GM23338 (cell line): Measurements from ENCODE around the gene LARP7. TPM values are rescaled to one million over a fixed set of nuclear protein-coding genes. Genes with fewer than 3 reads are reported as not detected.

Source experiments
- ATAC-seq: fragments of 200-7000 bp; cut with Tn5 transposase; 3 replicates; pipeline ENCODE4 v1.9.1; 2020
- DNase-seq: peaks from one replicate; pipeline ENCODE4 v3.0.0-alpha.2; 2015; ENCODE audit warnings: low spot score
- H2AFZ ChIP-seq: fragments of 200-600 bp; sonication (generic); 2 replicates; pipeline ENCODE4 v1.8.0; 2016; ENCODE audit warnings: antibody characterized with exemption, mild to moderate bottlenecking, moderate library complexity
- H3F3A ChIP-seq: fragments of 200-600 bp; sonication (generic); replicated peaks from 2 replicates; pipeline ENCODE4 v1.8.0; 2017; ENCODE audit warnings: antibody characterized with exemption, mixed run types, low read depth
- H3K27ac ChIP-seq: fragments of 200-600 bp; sonication (generic); 2 replicates; pipeline ENCODE4 v1.6.1; 2016; ENCODE audit warnings: low read depth
- H3K27me3 ChIP-seq: fragments of 200-600 bp; sonication (generic); 2 replicates; pipeline ENCODE4 v1.8.0; 2016; ENCODE audit warnings: mild to moderate bottlenecking, mixed run types, moderate library complexity; ENCODE audit not compliant: insufficient read depth
- H3K36me3 ChIP-seq: fragments of 200-600 bp; sonication (generic); 2 replicates; pipeline ENCODE4 v1.8.0; 2016; ENCODE audit warnings: mild to moderate bottlenecking; ENCODE audit not compliant: insufficient read depth
- H3K4me1 ChIP-seq: fragments of 200-600 bp; sonication (generic); 2 replicates; pipeline ENCODE4 v1.8.0; 2016; ENCODE audit warnings: mild to moderate bottlenecking, moderate library complexity; ENCODE audit not compliant: insufficient read depth
- H3K4me2 ChIP-seq: fragments of 200-600 bp; sonication (generic); 2 replicates; pipeline ENCODE4 v1.7.1; 2017; ENCODE audit warnings: mixed run types
- H3K4me3 ChIP-seq: fragments of 200-600 bp; sonication (generic); 2 replicates; pipeline ENCODE4 v1.6.1; 2016; ENCODE audit warnings: mixed run types
- H3K79me2 ChIP-seq: fragments of 200-600 bp; sonication (generic); replicated peaks from 2 replicates; pipeline ENCODE4 v1.8.0; 2017; ENCODE audit warnings: mild to moderate bottlenecking; ENCODE audit not compliant: insufficient read depth
- H3K9me2 ChIP-seq: fragments of 200-600 bp; sonication (generic); 2 replicates; pipeline ENCODE4 v1.8.0; 2017; ENCODE audit not compliant: insufficient read depth
- H4K20me1 ChIP-seq: fragments of 200-600 bp; sonication (generic); replicated peaks from 2 replicates; pipeline ENCODE4 v1.8.0; 2017; ENCODE audit warnings: mild to moderate bottlenecking; ENCODE audit not compliant: insufficient read depth
- H3K27ac Mint-ChIP-seq: 2 replicates; pipeline ENCODE4 v1.8.0; 2020; ENCODE audit warnings: inconsistent platforms, mild to moderate bottlenecking, moderate library complexity, mixed read lengths
- H3K27me3 Mint-ChIP-seq: 3 replicates; pipeline ENCODE4 v1.8.0; 2022; ENCODE audit warnings: low read depth, mild to moderate bottlenecking, moderate library complexity, mixed read lengths, inconsistent platforms; ENCODE audit not compliant: insufficient read depth, poor library complexity
- H3K36me3 Mint-ChIP-seq: 3 replicates; pipeline ENCODE4 v1.8.0; 2021; ENCODE audit warnings: low read depth, mild to moderate bottlenecking, inconsistent platforms, moderate library complexity, mixed read lengths
- H3K4me1 Mint-ChIP-seq: 3 replicates; pipeline ENCODE4 v1.8.0; 2020; ENCODE audit warnings: mild to moderate bottlenecking, inconsistent platforms, mixed read lengths
- H3K4me3 Mint-ChIP-seq: 3 replicates; pipeline ENCODE4 v1.8.0; 2021; ENCODE audit warnings: moderate library complexity, mild to moderate bottlenecking, inconsistent platforms, mixed read lengths
- H3K9me3 Mint-ChIP-seq: 3 replicates; pipeline ENCODE4 v1.8.0; 2020; ENCODE audit warnings: moderate library complexity, mild to moderate bottlenecking, inconsistent platforms, mixed read lengths
- CREB1 ChIP-seq: fragments of 250-450 bp; sonication (Bioruptor Pico); IDR thresholded peaks from 2 replicates; pipeline ENCODE4 v1.5.0; 2020; ENCODE audit warnings: low read depth, mild to moderate bottlenecking, moderate library complexity
- CTCF ChIP-seq, 2 experiments: fragments of 200-600 bp in 1 of 2; sonication (generic) in 1 of 2; conservative IDR thresholded peaks; 2 replicates each; pipeline versions ENCODE4 v1.5.1 to v1.6.1; 2016 to 2017; ENCODE audit warnings: antibody characterized with exemption in 2 of 2, low read depth in 2 of 2, mild to moderate bottlenecking in 2 of 2, moderate library complexity in 1 of 2
- ETS1 ChIP-seq: IDR thresholded peaks from 2 replicates; pipeline ENCODE4 v1.6.1; 2016; ENCODE audit warnings: antibody characterized with exemption
- EZH2 ChIP-seq: fragments of 200-600 bp; sonication (generic); IDR thresholded peaks from one replicate; pipeline ENCODE4 v1.8.0; 2017; ENCODE audit warnings: antibody characterized with exemption, mild to moderate bottlenecking, low read depth; ENCODE audit not compliant: unreplicated experiment
- EZH2phosphoT487 ChIP-seq: fragments of 200-600 bp; sonication (generic); IDR thresholded peaks from one replicate; pipeline ENCODE4 v1.8.1; 2018; ENCODE audit warnings: antibody characterized with exemption; ENCODE audit not compliant: unreplicated experiment
- POLR2AphosphoS5 ChIP-seq: IDR thresholded peaks from 2 replicates; pipeline ENCODE4 v1.6.1; 2016; ENCODE audit warnings: antibody characterized with exemption, low read depth
- STAT1 ChIP-seq: IDR thresholded peaks from one replicate; pipeline ENCODE4 v1.6.1; 2016; ENCODE audit warnings: antibody characterized with exemption; ENCODE audit not compliant: unreplicated experiment
- ZNF462 ChIP-seq: fragments of 250-450 bp; sonication (Bioruptor Pico); IDR thresholded peaks from 2 replicates; pipeline ENCODE4 v1.5.0; 2020; ENCODE audit warnings: mild to moderate bottlenecking, moderate library complexity
- polyA plus RNA-seq: library from polyadenylated mRNA; unstranded; fragments of >200 nt; fragmentation: Nextera tagmentation; extraction: Ambion mirVana; gene quantifications from 2 replicates; pipeline ENCODE4 v1.2.1, GENCODE V29; 2016
- total RNA-seq: library from RNA; depleted of rRNA; stranded (reverse); fragments of >200 nt; shearing (Covaris generic); gene quantifications from 2 replicates; pipeline ENCODE4 v1.2.3, GENCODE V29; 2014

Gene LARP7
- total and polyA plus RNA-seq, 2 experiments from 2014 or later, result 25.8 to 157 TPM

GRCh38 chr4:112647785-112648184 is 10.8 kb downstream of the LARP7 start:
- Mint-ChIP-seq H3K27me3 (peaks cover 39% of the 10 kb centered on the region), H3K36me3 (peaks cover 56% of the 10 kb centered on the region), H3K4me3 (peak overlapping the region; percentile 97), H3K4me1 (peaks cover 29% of the 10 kb centered on the region), H3K9me3 (peaks cover 21% of the 10 kb centered on the region), H3K27ac (peak overlapping the region; percentile 100)
- TF ChIP-seq STAT1 (no peak), ETS1 (no peak), POLR2AphosphoS5 (peak; percentile 73), CREB1 (no peak), ZNF462 (CRISPR knock-in tag) (no peak), CTCF (conservative IDR thresholded peaks at IDR 0.05; ENCODE audit: low read depth in 2 of 2) (no peak), EZH2phosphoT487 (no peak), EZH2 (no peak)
- Histone ChIP-seq H3K79me2 (peaks cover 44% of the 10 kb centered on the region), H4K20me1 (no peaks in the 10 kb centered on the region), H3F3A (peaks cover 7% of the 10 kb centered on the region), H2AFZ (no peak overlapping the region), H3K27me3 (no peaks in the 10 kb centered on the region), H3K27ac (peak overlapping the region; percentile 97), H3K9me2 (no peaks in the 10 kb centered on the region), H3K36me3 (peaks cover 18% of the 10 kb centered on the region), H3K4me1 (peaks cover 1% of the 10 kb centered on the region; the same call in 1 of the 2 replicates), H3K4me3 (peak overlapping the region; percentile 69), H3K4me2 (peak overlapping the region; percentile 74)
- DNase-seq (peak; percentile 54), ATAC-seq (no peak; the same call in 2 of the 3 replicates)
